ENCODE data around the gene PPP4R3A.

- TF ChIP-seq CTCF (conservative IDR thresholded peaks at IDR 0.05; ENCODE audit: low read depth, low read length): no peak
- no peak for TF ChIP-seq EZH2 (IDR thresholded peaks at IDR 0.05; ENCODE audit: borderline replicate concordance, low read depth, low read length, poor library complexity, severe bottlenecking)
These were observed 13.9 kb upstream of the PPP4R3A start for GRCh38 chr14:91523972-91524371.
